ENCODE measurements around the gene NET1.
"Not testable (repeated sequence)": the region's sequence is repeated elsewhere in the genome, so short reads cannot be mapped to it uniquely, and the experiment has no call there.

The NET1 gene

DNA sequence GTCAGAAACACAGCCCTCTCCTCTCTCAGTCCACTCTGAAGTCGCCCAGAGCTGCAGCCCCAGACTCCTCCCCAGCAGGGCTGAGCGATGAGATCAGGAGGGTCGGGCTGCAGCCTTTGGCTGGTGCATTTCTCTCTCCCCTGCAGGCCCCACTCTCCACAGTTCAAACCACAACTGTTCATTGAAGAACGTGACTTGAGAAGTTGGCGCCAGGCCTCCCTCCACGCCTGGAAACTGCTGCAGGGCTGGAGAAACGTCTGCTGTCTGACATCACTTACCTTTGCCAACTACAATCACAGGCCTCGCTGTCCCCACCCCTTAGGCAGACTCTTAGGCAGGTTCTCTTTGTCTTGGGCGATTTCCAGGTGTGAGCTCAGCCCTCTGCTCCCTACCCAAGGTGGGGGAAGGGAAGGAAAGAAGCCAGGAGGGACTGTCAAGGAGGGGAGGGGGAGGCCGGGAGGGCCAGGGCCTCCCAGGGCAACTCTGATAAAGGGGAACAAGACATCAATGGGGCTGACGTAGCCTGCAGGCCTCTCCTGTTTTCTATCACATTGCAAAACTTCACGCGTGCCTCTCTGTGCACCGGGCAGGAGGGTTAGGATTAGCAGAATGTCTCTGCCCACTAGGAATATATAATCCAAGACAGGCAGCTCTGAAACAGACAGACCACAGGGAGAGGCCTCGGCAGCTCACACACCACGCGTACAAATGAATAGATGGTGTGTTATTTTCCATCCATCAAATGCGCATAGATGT, 54.3 kb downstream of the NET1 start:
- no peak for DNase-seq

- DNase-seq: no peak
These were observed 54.8 kb downstream of the NET1 start for GRCh38 chr10:5467207-5467535.

GRCh38 chr10:5467634-5468255, 55.4 kb downstream of the NET1 start:
- DNase-seq: no peak

- DNase-seq: no peak
These were observed 56.1 kb downstream of the NET1 start for GRCh38 chr10:5468262-5469106.

DNA sequence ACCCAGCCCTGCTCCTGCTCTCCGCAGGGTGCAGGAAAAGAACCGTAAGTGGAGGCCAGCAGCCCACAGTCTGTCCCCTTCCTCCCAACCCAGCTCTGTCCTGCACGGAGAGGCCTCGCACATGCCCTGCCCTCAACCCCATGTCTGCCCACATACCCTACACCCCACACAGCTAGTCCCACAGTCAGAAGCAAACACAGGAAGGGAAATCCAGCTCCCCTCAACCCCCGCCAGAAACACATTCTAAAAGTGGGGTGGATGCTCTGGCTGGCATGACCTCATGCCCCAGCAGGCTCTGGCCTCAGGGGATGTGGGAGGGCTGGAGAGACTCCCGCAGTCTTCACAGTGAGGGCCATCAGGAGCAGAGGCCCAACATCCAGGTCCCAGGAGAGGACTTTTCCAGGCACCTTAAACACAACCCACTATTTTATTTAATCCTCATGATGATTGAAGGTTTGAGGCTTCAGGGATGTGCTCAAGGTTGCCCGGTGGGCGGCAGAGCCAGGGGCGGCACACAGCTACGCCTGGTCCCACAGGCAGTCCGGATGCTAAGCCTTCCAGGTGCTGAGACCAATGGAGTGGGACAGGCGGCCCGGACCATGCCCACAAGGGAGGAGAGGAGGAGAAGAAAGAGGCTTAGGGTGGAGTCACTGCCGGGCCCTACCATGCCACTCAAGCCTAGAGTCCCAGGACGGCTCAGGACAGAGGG, 57.1 kb downstream of the NET1 start:
- DNase-seq: no peak

DNA sequence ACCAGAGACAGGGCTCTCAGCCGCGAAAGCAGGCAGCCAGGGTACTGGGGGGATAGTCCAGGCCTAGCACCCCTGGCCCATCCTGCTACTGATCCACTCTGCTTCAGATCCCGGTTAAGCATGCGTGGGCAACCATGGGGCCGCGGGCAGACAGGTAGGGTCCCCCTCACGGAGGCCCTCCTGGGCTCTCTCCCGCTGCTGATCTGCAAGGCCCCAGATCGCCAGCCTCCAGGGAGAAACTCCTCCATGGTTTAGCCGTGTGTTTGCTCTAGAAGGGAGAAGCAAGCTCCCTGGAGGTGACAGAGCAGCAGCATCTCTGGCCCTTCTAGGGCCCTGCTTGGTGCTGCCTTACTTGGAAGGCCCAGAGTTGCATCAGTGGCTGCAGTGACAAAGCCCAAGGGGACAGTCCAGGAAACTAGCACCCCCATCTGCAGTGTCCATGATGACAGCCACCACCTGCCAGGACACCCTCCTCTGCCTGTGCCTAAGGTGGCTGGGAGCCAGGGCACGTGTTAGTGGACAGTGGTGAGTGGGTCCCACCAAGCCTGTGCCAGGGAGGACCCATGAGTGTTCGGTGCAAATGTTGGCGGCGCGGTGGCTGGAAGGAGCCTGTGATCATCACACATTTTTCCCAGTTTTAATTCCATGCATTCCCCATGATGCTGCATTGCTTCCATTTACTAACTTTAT, 57.9 kb downstream of the NET1 start:
- no peak for DNase-seq

DNA sequence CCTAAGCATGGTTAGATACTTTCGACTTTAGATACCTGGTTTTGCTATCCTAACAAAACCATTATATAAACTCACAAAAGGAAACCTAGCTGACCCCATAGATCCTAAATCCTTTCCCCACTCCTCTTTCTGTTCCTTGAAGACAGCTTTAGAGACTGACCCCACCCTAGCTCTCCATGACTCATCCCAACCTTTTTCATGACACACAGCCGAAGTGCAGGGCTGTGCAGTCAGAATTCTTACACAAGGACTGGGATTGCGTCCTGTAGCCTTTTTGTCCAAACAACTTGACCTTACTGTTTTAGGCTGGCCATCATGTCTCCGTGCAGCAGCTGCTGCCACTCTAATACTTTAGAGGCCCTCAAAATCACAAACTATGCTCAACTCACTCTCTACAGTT, 62.3 kb downstream of the NET1 start:
- DNase-seq: not testable (repeated sequence)

GRCh38 chr10:5475088-5475487, 62.7 kb downstream of the NET1 start:
- DNase-seq: not testable (repeated sequence)

- DNase-seq: not testable (repeated sequence)
These were observed 63.8 kb downstream of the NET1 start for GRCh38 chr10:5475974-5476807.

- no peak for DNase-seq
These were observed 64.7 kb downstream of the NET1 start for GRCh38 chr10:5476918-5477525.

GRCh38 chr10:5477948-5478693, 65.8 kb downstream of the NET1 start:
- DNase-seq: no peak

GRCh38 chr10:5478694-5479305, 66.4 kb downstream of the NET1 start:
- no peak for DNase-seq

GRCh38 chr10:5479481-5480161, 67.3 kb downstream of the NET1 start:
- DNase-seq: no peak

DNA sequence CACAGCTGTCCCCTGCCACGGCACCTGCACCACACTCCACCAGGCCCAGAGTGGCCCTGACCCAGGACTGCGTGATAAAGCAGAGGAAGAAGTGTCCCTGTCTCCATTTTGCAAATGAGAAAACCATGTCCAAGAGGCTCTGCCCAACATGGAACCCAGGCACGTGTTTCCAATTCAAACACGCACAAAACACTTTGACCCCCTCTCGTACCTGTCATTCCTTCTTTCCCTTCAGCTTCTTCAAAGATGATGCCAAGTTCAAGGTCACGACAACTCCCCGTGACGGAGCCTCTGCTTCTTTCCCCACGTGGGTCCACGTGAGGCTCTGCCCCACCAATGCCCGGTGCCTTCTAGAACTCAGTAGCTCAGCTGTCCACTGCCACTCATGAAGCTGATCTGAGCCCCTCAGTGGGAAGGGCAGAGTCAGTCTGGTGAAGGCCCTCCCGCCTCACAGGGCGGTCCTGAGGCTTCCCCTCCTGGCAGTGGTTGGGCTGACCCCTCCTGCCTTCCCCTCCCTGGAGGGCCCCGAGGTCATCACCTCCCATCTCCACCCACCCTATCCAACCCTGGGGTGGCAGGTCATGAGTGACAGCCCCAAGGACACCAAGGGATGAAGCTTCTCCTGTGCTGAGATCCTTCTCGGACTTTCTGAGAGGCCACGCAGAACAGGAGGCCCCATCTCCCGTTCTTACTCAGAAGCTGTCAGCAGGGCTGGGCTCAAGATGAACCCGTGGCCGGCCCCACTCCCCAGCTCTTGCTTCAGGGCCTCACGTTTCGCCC, 68.0 kb downstream of the NET1 start:
- DNase-seq: no peak

DNA sequence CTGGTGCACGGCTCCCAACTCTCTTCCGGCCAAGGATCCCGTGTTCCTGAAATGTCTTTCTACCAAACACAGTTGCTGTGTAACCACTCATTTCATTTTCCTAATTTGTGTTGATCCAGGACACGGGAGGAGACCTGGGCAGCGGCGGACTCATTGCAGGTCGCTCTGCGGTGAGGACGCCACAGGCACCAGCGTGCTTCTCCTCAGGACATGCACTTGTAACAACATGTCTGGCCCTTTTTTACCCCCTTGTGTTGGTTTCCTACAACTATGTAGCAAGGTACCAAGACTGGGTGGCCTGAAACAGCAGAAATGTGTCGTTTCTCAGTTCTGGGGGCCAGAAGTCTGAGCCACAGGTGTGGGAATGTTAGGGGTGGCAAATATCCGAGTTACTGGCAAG, 68.8 kb downstream of the NET1 start:
- DNase-seq: no peak

DNA sequence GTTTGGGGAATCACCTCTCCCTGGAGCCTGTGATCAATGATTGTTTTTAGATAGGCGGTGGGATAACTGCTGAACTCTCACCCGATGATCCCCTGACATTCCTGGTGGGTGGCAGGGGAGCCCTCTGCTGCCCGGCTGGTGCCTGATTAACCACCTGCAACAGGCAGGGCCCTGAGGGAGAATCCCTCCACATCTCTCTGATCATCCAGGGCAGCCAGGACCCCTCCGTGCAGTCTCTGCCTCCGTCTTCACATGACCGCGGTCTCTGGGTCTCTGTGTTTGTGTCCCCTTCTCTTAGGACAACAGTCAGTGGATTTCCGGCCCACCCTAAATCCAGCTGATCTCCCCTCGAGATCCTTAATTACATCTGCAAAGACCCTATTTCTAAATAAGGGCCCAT, 69.7 kb downstream of the NET1 start:
- no peak for DNase-seq

DNA sequence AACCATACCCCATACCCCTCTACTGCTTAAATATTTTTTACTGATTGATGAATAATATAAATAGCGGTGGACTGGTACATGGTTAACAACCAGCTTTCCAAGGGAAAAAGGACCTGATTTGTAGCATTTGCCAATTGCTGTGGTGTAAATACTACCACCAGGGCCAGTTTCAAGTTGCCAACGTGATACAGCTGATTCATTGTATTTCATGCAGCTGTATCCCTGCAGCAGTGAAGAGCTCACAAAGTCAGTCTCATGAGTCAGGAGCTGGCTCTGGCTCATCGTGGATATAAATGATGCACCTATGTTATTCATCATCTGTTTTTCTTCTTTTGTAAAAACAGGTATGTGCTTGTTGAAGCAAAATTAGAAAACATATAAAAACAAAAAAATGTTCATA, 71.8 kb downstream of the NET1 start:
- DNase-seq: no peak

GRCh38 chr10:5485290-5485689, 72.9 kb downstream of the NET1 start:
- DNase-seq: no peak
